ENCODE data around the gene PNRC1. TPM values are rescaled to one million over a fixed set of nuclear protein-coding genes. Genes with fewer than 3 reads are reported as not detected.

The PNRC1 gene
- total RNA-seq, 3 donors from 2014 or later: 221 to 290 (median 230) TPM

DNA sequence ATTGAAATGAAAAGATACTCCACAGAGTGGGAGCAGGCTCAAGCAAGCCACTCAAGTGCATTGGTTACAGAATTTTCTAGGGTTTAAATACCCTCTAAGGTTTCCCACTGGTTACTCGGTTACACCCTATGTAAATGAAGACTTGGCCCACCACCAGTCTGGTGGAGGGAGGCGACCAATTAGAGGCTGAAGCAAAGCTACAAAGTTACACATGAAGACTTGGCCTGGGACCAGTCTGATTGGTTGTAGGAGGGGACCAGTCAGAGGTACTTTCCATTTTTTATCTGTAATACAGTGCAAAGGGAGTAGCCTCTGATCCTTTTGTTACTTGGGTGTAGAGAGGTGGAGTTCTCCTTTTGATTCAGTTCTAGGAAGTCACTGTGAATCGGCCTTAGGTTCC lies 29.7 kb downstream of the PNRC1 start:
- no peak overlapping the region for H3K27ac ChIP-seq
- DNase-seq (ENCODE audit: low spot score in 2 of 2): no peak
- no peaks in the 10 kb centered on the region for H3K27me3 ChIP-seq
- H3K4me3 ChIP-seq: no peak overlapping the region
- H3K9me3 ChIP-seq: no peaks in the 10 kb centered on the region
- no peaks in the 10 kb centered on the region for H3K4me1 ChIP-seq
- H3K36me3 ChIP-seq: no peaks in the 10 kb centered on the region
- intact Hi-C loops (cut with DNase I; ENCODE audit: low total_unique reads): no loop called here
- TF ChIP-seq, protein P1, sequence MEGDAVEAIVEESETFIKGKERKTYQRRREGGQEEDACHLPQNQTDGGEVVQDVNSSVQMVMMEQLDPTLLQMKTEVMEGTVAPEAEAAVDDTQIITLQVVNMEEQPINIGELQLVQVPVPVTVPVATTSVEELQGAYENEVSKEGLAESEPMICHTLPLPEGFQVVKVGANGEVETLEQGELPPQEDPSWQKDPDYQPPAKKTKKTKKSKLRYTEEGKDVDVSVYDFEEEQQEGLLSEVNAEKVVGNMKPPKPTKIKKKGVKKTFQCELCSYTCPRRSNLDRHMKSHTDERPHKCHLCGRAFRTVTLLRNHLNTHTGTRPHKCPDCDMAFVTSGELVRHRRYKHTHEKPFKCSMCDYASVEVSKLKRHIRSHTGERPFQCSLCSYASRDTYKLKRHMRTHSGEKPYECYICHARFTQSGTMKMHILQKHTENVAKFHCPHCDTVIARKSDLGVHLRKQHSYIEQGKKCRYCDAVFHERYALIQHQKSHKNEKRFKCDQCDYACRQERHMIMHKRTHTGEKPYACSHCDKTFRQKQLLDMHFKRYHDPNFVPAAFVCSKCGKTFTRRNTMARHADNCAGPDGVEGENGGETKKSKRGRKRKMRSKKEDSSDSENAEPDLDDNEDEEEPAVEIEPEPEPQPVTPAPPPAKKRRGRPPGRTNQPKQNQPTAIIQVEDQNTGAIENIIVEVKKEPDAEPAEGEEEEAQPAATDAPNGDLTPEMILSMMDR (IDR thresholded peaks at IDR 0.05): no peak
- TF ChIP-seq POLR2A (IDR thresholded peaks at IDR 0.05): no peak
- no peak for TF ChIP-seq POLR2AphosphoS5 (IDR thresholded peaks at IDR 0.05)

DNA sequence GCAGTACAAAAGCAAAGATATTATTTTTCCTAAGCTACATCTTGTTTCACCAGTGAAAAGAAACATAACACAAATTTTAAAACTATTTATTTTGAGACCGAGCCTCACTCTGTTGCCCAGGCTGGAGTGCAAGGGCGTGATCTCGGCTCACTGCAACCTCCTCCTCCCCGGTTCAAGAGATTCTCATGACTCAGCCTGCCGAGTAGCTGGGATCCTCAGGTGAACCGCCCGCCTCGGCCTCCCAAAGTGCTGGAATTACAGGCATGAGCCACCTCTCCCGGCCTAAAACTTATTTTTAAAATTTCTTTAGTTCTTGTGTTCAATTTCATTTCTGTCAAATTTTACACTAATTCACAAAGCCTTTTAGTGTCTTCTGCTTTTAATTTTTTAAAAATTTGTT lies 31.4 kb downstream of the PNRC1 start:
- H3K27me3 ChIP-seq: no peaks in the 10 kb centered on the region

DNA sequence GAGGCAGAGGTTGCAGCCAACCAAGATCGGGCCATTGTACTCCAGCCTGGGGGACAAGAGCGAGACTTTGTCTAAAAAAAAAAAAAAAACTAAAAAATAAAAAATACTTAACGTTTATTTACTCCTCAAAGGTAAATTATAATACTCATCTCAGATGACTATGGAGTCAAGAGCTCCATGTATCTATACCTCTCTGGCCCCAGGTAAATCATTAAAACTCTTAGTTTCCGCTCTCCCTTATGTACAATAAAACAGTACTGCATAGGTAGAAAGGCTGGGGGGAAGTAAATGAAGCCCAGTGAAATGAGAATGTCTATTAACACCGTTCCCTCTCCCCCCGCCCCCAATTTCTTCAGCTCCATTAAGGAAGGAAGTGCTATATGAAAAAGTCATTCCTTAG lies 36.2 kb downstream of the PNRC1 start:
- no peak overlapping the region for H3K27ac ChIP-seq
- no peaks in the 10 kb centered on the region for H3K36me3 ChIP-seq
- H3K27me3 ChIP-seq: no peaks in the 10 kb centered on the region
- H3K4me3 ChIP-seq: peak overlapping the region in 2 of 3 donors; percentile 70 to 84
- H3K4me1 ChIP-seq: no peaks in the 10 kb centered on the region
- TF ChIP-seq POLR2AphosphoS5 (IDR thresholded peaks at IDR 0.05): no peak
- TF ChIP-seq, protein P1 (IDR thresholded peaks at IDR 0.05): no peak
- TF ChIP-seq POLR2A (IDR thresholded peaks at IDR 0.05): no peak
- no peaks in the 10 kb centered on the region for H3K9me3 ChIP-seq
- DNase-seq (ENCODE audit: low spot score in 2 of 2): no peak
- intact Hi-C loops (cut with DNase I; ENCODE audit: low total_unique reads): no loop called here

More for the DNA sequence above, 31.4 kb downstream of the PNRC1 start:
- no peak for TF ChIP-seq POLR2AphosphoS5 (IDR thresholded peaks at IDR 0.05)
- TF ChIP-seq, protein P1 (IDR thresholded peaks at IDR 0.05): no peak
- TF ChIP-seq POLR2A (IDR thresholded peaks at IDR 0.05): no peak
- Histone ChIP-seq H3K27ac (no peak overlapping the region), H3K4me1 (no peaks in the 10 kb centered on the region), H3K4me3 (no peak overlapping the region), H3K9me3 (no peaks in the 10 kb centered on the region), H3K36me3 (no peaks in the 10 kb centered on the region)
- intact Hi-C loops (cut with DNase I; ENCODE audit: low total_unique reads): no loop called here
- DNase-seq (ENCODE audit: low spot score in 2 of 2): no peak

DNA sequence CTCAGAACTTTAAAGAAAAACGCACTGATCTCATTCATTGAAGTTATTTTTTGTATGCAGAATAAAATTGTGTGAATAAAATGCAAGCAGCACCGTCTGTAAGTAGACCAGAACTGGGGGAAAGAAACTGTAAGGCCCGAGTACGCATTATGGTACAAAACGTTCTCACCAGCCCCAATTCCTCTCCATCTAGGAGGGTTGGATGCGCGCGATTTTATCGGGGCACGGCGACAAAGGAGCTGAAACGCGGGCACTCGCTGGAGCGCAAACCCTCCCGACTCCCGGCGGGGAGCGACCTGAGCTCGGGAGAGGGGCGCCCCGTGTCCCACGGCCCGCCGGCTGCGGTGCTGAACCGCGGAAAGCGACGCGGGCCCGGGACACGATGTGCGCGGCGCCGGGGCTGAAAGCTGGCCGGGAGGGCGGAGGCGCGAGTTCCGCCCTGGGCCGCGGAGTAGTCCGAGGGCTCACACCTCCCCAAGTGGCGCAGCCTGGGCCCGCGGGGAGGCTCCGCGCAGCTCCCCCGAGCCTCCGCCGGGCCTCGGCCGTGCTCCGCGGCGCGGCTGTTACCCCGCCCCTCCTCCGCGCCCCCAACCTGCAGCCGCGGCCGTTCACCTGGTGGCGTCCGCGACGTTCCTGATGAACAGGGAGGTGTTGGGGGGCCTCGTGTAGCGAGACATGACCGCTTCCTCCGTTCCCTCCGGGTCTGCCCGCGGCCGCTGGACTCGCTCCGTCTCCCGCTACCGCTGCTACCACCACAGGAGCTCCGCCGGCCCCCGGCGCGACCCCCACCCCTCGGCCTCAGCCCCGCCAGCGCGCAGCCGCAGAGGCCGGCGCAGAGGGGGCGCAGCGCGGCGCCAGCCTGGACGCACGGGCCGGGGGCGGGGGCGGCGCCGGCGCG lies 36.9 kb downstream of the PNRC1 start, which contains the start of gene SRSF12:
TSS of gene SRSF12 (minus strand) at position 861 of the 898 bp plus-strand sequence. CDS start at position 677, 184 bp downstream.
- no peaks in the 10 kb centered on the region for H3K27me3 ChIP-seq
- H3K27ac ChIP-seq: peak within 1 kb of the TSS; percentile 15 to 51
- DNase-seq (ENCODE audit: low spot score in 2 of 2): no peak
- intact Hi-C loops (cut with DNase I; ENCODE audit: low total_unique reads): no loop called here
- no peaks in the 10 kb centered on the region for H3K4me1 ChIP-seq
- peak within 1 kb of the TSS; percentile 52 to 84 (median 70) for H3K4me3 ChIP-seq
- no peaks in the 10 kb centered on the region for H3K36me3 ChIP-seq
- TF ChIP-seq, protein P1 (IDR thresholded peaks at IDR 0.05): no peak
- no peak for TF ChIP-seq POLR2A (IDR thresholded peaks at IDR 0.05)
- TF ChIP-seq POLR2AphosphoS5 (IDR thresholded peaks at IDR 0.05): no peak
- H3K9me3 ChIP-seq: no peaks in the 10 kb centered on the region

DNA sequence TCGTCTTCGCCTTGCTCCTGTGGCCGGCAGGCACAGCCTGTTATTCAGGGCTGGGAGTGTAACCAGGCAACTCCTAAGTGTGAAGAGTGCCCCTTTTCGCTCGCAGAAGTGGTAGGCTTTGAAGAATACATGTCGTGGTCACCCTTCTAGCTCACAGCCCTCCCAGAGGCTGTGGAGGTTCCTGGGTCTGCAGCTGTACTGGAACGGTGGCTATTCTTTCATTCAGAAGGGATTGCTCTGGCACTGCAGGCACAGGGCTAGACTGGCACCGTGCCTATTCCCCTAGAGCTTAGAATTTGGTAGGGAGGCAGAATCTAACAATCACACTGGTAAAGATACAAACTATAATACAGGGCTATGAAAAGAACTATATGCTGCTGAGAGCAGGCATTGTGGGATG lies 38.4 kb downstream of the PNRC1 start:
- Histone ChIP-seq H3K4me3 (no peak overlapping the region), H3K4me1 (no peaks in the 10 kb centered on the region), H3K27me3 (no peaks in the 10 kb centered on the region), H3K27ac (no peak overlapping the region), H3K9me3 (no peaks in the 10 kb centered on the region), H3K36me3 (no peaks in the 10 kb centered on the region)
- no peak for DNase-seq (ENCODE audit: low spot score in 2 of 2)
- intact Hi-C loops (cut with DNase I; ENCODE audit: low total_unique reads): no loop called here
- no peak for TF ChIP-seq POLR2A (IDR thresholded peaks at IDR 0.05)
- TF ChIP-seq, protein P1 (IDR thresholded peaks at IDR 0.05): no peak
- TF ChIP-seq POLR2AphosphoS5 (IDR thresholded peaks at IDR 0.05): no peak

All from breast epithelium (tissue), 4 donors.